ENCODE measurements around the gene FARP2. TPM values are rescaled to one million over a fixed set of nuclear protein-coding genes. Genes with fewer than 3 reads are reported as not detected.

Gene FARP2
- total and polyA plus RNA-seq, 2 of the 4 experiments (the other 2 are of a cell fraction) = 17.1 to 30.8 TPM

GRCh38 chr2:241321033-241321432 is 35.1 kb upstream of the FARP2 start:
- ChIA-PET POLR2A (ENCODE audit: unreplicated experiment) (no interaction called here), CTCF (no interaction called here)
- Histone ChIP-seq H2AK9ac (replicated peaks; ENCODE audit: low read depth, low read length, poor library complexity) (no peak overlapping the region), H2AFZ (replicated peaks; ENCODE audit: low read length, poor library complexity) (no peak overlapping the region), H4K20me1 (ENCODE audit: insufficient read depth, low read length) (peaks cover 91% of the 10 kb centered on the region), H3K18ac (ENCODE audit: low read depth, low read length) (no peak overlapping the region), H2BK120ac (ENCODE audit: low read depth, low read length) (no peak overlapping the region), H3K4ac (ENCODE audit: low read depth, low read length) (no peak overlapping the region), H3K4me2 (ENCODE audit: low read depth, low read length) (no peak overlapping the region), H2BK15ac (ENCODE audit: low read depth, low read length) (no peak overlapping the region), H4K91ac (ENCODE audit: insufficient read depth, low read depth, low read length) (no peak overlapping the region), H3K9ac (ENCODE audit: low read depth, low read length) (no peak overlapping the region), H3K4me1 (ENCODE audit: control insufficient read depth, insufficient read depth, low read length) (peaks cover 6% of the 10 kb centered on the region), H3K23ac (ENCODE audit: low read depth, low read length) (no peak overlapping the region), H2BK5ac (ENCODE audit: low read depth, low read length, poor library complexity, severe bottlenecking) (no peak overlapping the region), H2BK20ac (ENCODE audit: low read depth, low read length) (no peak overlapping the region), H3K36me3 (ENCODE audit: control insufficient read depth, insufficient read depth, low read length) (peaks cover 6% of the 10 kb centered on the region), H4K8ac (ENCODE audit: low read depth in 2 of 2, low read length in 2 of 2) (no peak overlapping the region), H3K56ac (ENCODE audit: extremely low read depth, insufficient read depth, low read length) (no peak overlapping the region), H2AK5ac (ENCODE audit: low read depth, low read length) (no peak overlapping the region), H3K4me3 (ENCODE audit: insufficient read depth, low read depth, low read length) (no peak overlapping the region), H3K9me1 (ENCODE audit: insufficient read depth, low read length) (peaks cover 3% of the 10 kb centered on the region; the same call in 1 of the 2 replicates), H3K27me3 (ENCODE audit: control insufficient read depth, insufficient read depth, low read length) (no peaks in the 10 kb centered on the region), H3K79me1 (ENCODE audit: low read depth in 1 of 2, low read length in 2 of 2) (peaks cover 3 to 38% of the 10 kb centered on the region in 2 experiments; a peak in 3 of 4 replicates), H3K9me3 (ENCODE audit: control insufficient read depth, insufficient read depth, low read length) (no peaks in the 10 kb centered on the region), H3K27ac (ENCODE audit: insufficient read depth, low read length) (no peak overlapping the region), H3K14ac (replicated peaks; ENCODE audit: low read depth, low read length) (no peak overlapping the region), H4K5ac (ENCODE audit: low read depth, low read length) (no peak overlapping the region)
- no TSS peak for BruUV-seq (replicated peaks)
- DNase-seq (no peak), ATAC-seq (ENCODE audit: low read depth) (no peak)
- in situ Hi-C loops (cut with MboI; ENCODE audit: low sequenced_read_pairs) (no loop called here), dilution Hi-C loops (cut with HindIII; ENCODE audit: low sequenced_read_pairs, unreplicated experiment) (no loop called here), intact Hi-C loops (cut with micrococcal nuclease) (no loop called here)
- WGBS, 2 experiments (ENCODE audit: extremely low coverage in 2 of 2, insufficient read length in 1 of 2) = no CpG with 5 or more reads among the region's 1 CpG
- TF ChIP-seq CHD1 (IDR thresholded peaks at IDR 0.05; ENCODE audit: low read depth, low read length) (no peak), RCOR1 (IDR thresholded peaks at IDR 0.05; ENCODE audit: insufficient replicate concordance, low read length) (no peak), NFE2L2 (IDR thresholded peaks at IDR 0.05; ENCODE audit: low read depth, low read length) (no peak), FOS (IDR thresholded peaks at IDR 0.05; ENCODE audit: low read depth, low read length) (no peak), SMC3 (IDR thresholded peaks at IDR 0.05; ENCODE audit: low read depth, low read length) (no peak), CEBPB (IDR thresholded peaks at IDR 0.05; ENCODE audit: low read depth, low read length) (no peak), MAFK (IDR thresholded peaks at IDR 0.05; ENCODE audit: low read depth, low read length) (no peak), BHLHE40 (IDR thresholded peaks at IDR 0.05; ENCODE audit: low read depth, low read length) (no peak), USF2 (IDR thresholded peaks at IDR 0.05; ENCODE audit: low read depth, low read length) (no peak), POLR2A (IDR thresholded peaks at IDR 0.05; ENCODE audit: low read depth, low read length) (no peak)

Data from IMR-90 (cell line).